Measurements from ENCODE around the gene PLCB4. TPM values are rescaled to one million over a fixed set of nuclear protein-coding genes. Genes with fewer than 3 reads are reported as not detected.

Gene PLCB4
- total RNA-seq, 2 experiments from 2014 or later: 0.06 TPM; not detected in 1

- Histone ChIP-seq H3K27ac (ENCODE audit: low read depth in 1 of 2, low read length in 2 of 2) (no peak overlapping the region), H3K36me3 (ENCODE audit: insufficient read depth, low read length) (no peaks in the 10 kb centered on the region), H3K4me3 (ENCODE audit: low read length) (no peak overlapping the region), H3K4me1 (ENCODE audit: insufficient read depth, low read length) (no peaks in the 10 kb centered on the region), H3K27me3 (ENCODE audit: control insufficient read depth in 1 of 2, insufficient read depth in 2 of 2, low read length in 2 of 2) (no peaks in the 10 kb centered on the region), H3K9me3 (ENCODE audit: control insufficient read depth in 1 of 2, insufficient read depth in 1 of 2, low read length in 2 of 2) (no peaks in the 10 kb centered on the region)
- ChIA-PET CTCF (no interaction called here), POLR2A (no interaction called here)
- Mint-ChIP-seq H3K9me3 (no peaks in the 10 kb centered on the region), H3K36me3 (ENCODE audit: low read depth) (no peaks in the 10 kb centered on the region), H3K27me3 (no peaks in the 10 kb centered on the region), H3K27ac (no peak overlapping the region), H3K4me1 (ENCODE audit: low read depth) (no peaks in the 10 kb centered on the region), H3K4me3 (no peak overlapping the region)
- ATAC-seq (ENCODE audit: poor library complexity): no peak
- TF ChIP-seq, protein P1, sequence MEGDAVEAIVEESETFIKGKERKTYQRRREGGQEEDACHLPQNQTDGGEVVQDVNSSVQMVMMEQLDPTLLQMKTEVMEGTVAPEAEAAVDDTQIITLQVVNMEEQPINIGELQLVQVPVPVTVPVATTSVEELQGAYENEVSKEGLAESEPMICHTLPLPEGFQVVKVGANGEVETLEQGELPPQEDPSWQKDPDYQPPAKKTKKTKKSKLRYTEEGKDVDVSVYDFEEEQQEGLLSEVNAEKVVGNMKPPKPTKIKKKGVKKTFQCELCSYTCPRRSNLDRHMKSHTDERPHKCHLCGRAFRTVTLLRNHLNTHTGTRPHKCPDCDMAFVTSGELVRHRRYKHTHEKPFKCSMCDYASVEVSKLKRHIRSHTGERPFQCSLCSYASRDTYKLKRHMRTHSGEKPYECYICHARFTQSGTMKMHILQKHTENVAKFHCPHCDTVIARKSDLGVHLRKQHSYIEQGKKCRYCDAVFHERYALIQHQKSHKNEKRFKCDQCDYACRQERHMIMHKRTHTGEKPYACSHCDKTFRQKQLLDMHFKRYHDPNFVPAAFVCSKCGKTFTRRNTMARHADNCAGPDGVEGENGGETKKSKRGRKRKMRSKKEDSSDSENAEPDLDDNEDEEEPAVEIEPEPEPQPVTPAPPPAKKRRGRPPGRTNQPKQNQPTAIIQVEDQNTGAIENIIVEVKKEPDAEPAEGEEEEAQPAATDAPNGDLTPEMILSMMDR (IDR thresholded peaks at IDR 0.05): no peak
- intact Hi-C loops (cut with DNase I, micrococcal nuclease): no loop called here
- DNase-seq: no peak
Measured at GRCh38 chr20:9294041-9294440, 225.2 kb downstream of the PLCB4 start.

GRCh38 chr20:9298906-9299305, 230.0 kb downstream of the PLCB4 start:
- ChIA-PET CTCF (no interaction called here), POLR2A (no interaction called here)
- intact Hi-C loops (cut with DNase I, micrococcal nuclease): no loop called here
- Histone ChIP-seq H3K4me3 (ENCODE audit: low read length) (no peak overlapping the region), H3K36me3 (ENCODE audit: insufficient read depth, low read length) (no peaks in the 10 kb centered on the region), H3K4me1 (ENCODE audit: insufficient read depth, low read length) (no peaks in the 10 kb centered on the region), H3K9me3 (ENCODE audit: control insufficient read depth in 1 of 2, insufficient read depth in 1 of 2, low read length in 2 of 2) (no peaks in the 10 kb centered on the region), H3K27ac (ENCODE audit: low read depth in 1 of 2, low read length in 2 of 2) (no peak overlapping the region), H3K27me3 (ENCODE audit: control insufficient read depth in 1 of 2, insufficient read depth in 2 of 2, low read length in 2 of 2) (no peaks in the 10 kb centered on the region)
- no peaks in the 10 kb centered on the region for H3K27me3 Mint-ChIP-seq
- H3K27ac Mint-ChIP-seq: no peak overlapping the region
- no peak overlapping the region for H3K4me3 Mint-ChIP-seq
- no peaks in the 10 kb centered on the region for H3K9me3 Mint-ChIP-seq
- DNase-seq (no peak), ATAC-seq (ENCODE audit: poor library complexity) (no peak)
- H3K4me1 Mint-ChIP-seq (ENCODE audit: low read depth): no peaks in the 10 kb centered on the region
- TF ChIP-seq, protein P1 (IDR thresholded peaks at IDR 0.05): no peak
- H3K36me3 Mint-ChIP-seq (ENCODE audit: low read depth): no peaks in the 10 kb centered on the region

DNA sequence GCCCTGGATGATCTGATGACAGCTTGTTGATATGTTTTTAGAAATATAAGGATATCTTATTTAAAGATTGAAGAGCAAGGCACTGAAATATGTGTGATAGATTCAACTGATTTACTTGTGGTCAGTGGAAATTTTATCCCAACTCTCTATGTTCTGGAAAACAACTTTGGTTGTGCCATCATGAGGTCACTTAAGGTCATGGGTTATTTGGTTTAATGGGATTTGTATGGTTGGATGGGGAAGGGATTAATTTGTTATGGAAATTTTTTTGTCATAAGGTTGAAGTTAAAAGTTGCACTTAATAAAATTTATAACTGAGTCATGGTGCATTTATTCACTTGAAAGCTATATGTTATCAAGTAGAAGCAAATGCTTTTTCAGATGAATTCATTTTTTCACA, 231.2 kb downstream of the PLCB4 start:
- Mint-ChIP-seq H3K4me1 (ENCODE audit: low read depth) (no peaks in the 10 kb centered on the region), H3K9me3 (no peaks in the 10 kb centered on the region), H3K36me3 (ENCODE audit: low read depth) (no peaks in the 10 kb centered on the region), H3K4me3 (no peak overlapping the region), H3K27me3 (no peaks in the 10 kb centered on the region), H3K27ac (no peak overlapping the region)
- H3K27ac ChIP-seq (ENCODE audit: low read depth in 1 of 2, low read length in 2 of 2): no peak overlapping the region
- no peaks in the 10 kb centered on the region for H3K27me3 ChIP-seq (ENCODE audit: control insufficient read depth in 1 of 2, insufficient read depth in 2 of 2, low read length in 2 of 2)
- no peaks in the 10 kb centered on the region for H3K9me3 ChIP-seq (ENCODE audit: control insufficient read depth in 1 of 2, insufficient read depth in 1 of 2, low read length in 2 of 2)
- H3K4me1 ChIP-seq (ENCODE audit: insufficient read depth, low read length): no peaks in the 10 kb centered on the region
- ChIA-PET CTCF (no interaction called here), POLR2A (no interaction called here)
- H3K4me3 ChIP-seq (ENCODE audit: low read length): no peak overlapping the region
- ATAC-seq (ENCODE audit: poor library complexity) (no peak), DNase-seq (no peak)
- TF ChIP-seq, protein P1 (IDR thresholded peaks at IDR 0.05): no peak
- no peaks in the 10 kb centered on the region for H3K36me3 ChIP-seq (ENCODE audit: insufficient read depth, low read length)
- intact Hi-C loops (cut with DNase I, micrococcal nuclease): no loop called here

Data from CD4-positive, alpha-beta T cell (primary cell).